ENCODE data around the gene PALD1. TPM values are rescaled to one million over a fixed set of nuclear protein-coding genes. Genes with fewer than 3 reads are reported as not detected.

The PALD1 gene
- total RNA-seq, 1 experiment from 2014 or later: 0.38 TPM

- no peak for DNase-seq
- TF ChIP-seq, protein P1, sequence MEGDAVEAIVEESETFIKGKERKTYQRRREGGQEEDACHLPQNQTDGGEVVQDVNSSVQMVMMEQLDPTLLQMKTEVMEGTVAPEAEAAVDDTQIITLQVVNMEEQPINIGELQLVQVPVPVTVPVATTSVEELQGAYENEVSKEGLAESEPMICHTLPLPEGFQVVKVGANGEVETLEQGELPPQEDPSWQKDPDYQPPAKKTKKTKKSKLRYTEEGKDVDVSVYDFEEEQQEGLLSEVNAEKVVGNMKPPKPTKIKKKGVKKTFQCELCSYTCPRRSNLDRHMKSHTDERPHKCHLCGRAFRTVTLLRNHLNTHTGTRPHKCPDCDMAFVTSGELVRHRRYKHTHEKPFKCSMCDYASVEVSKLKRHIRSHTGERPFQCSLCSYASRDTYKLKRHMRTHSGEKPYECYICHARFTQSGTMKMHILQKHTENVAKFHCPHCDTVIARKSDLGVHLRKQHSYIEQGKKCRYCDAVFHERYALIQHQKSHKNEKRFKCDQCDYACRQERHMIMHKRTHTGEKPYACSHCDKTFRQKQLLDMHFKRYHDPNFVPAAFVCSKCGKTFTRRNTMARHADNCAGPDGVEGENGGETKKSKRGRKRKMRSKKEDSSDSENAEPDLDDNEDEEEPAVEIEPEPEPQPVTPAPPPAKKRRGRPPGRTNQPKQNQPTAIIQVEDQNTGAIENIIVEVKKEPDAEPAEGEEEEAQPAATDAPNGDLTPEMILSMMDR (IDR thresholded peaks at IDR 0.05; ENCODE audit: unreplicated experiment): no peak
- H3K36me3 Mint-ChIP-seq (ENCODE audit: insufficient read depth, unreplicated experiment): no peaks in the 10 kb centered on the region
- BruUV-seq (replicated peaks): no TSS peak
- H3K9me3 Mint-ChIP-seq (ENCODE audit: low read depth, unreplicated experiment): no peaks in the 10 kb centered on the region
- peaks cover 79% of the 10 kb centered on the region for H3K27me3 Mint-ChIP-seq (ENCODE audit: unreplicated experiment)
- H3K27ac Mint-ChIP-seq (ENCODE audit: unreplicated experiment): no peak overlapping the region
- CTCF ChIA-PET: interaction anchor here (0.9 to 2.0 kb wide), 2 partner anchors 69 to 82 kb away, joined by 3 to 15 read pairs; no protein-coding TSS in a partner anchor
- H3K4me3 Mint-ChIP-seq (ENCODE audit: low read depth, unreplicated experiment): no peak overlapping the region
- intact Hi-C loops (cut with micrococcal nuclease; ENCODE audit: unreplicated experiment): loop anchor here (2.0 kb wide), 1 partner anchor 299 kb away; no protein-coding TSS in a partner anchor
- no peaks in the 10 kb centered on the region for H3K4me1 Mint-ChIP-seq (ENCODE audit: low read depth, unreplicated experiment)
Measured at GRCh38 chr10:70459774-70460490, 18.6 kb upstream of the PALD1 start.

- intact Hi-C loops (cut with micrococcal nuclease; ENCODE audit: unreplicated experiment): loop anchor here (1.0 to 2.0 kb wide), 2 partner anchors 79 to 297 kb away; no protein-coding TSS in a partner anchor
- Mint-ChIP-seq H3K9me3 (ENCODE audit: low read depth, unreplicated experiment) (no peaks in the 10 kb centered on the region), H3K4me3 (ENCODE audit: low read depth, unreplicated experiment) (no peak overlapping the region), H3K4me1 (ENCODE audit: low read depth, unreplicated experiment) (no peaks in the 10 kb centered on the region), H3K27me3 (ENCODE audit: unreplicated experiment) (peaks cover 76% of the 10 kb centered on the region), H3K36me3 (ENCODE audit: insufficient read depth, unreplicated experiment) (no peaks in the 10 kb centered on the region), H3K27ac (ENCODE audit: unreplicated experiment) (no peak overlapping the region)
- TF ChIP-seq, protein P1 (IDR thresholded peaks at IDR 0.05; ENCODE audit: unreplicated experiment): peak; percentile 96
- peak; percentile 68 for DNase-seq
- CTCF ChIA-PET: interaction anchor here (0.6 to 2.3 kb wide), 12 partner anchors 11 to 926 kb away, joined by 3 to 15 read pairs (median 4); no protein-coding TSS in a partner anchor
- BruUV-seq (replicated peaks): no TSS peak
Measured at GRCh38 chr10:70461397-70462348, 16.9 kb upstream of the PALD1 start.

DNA sequence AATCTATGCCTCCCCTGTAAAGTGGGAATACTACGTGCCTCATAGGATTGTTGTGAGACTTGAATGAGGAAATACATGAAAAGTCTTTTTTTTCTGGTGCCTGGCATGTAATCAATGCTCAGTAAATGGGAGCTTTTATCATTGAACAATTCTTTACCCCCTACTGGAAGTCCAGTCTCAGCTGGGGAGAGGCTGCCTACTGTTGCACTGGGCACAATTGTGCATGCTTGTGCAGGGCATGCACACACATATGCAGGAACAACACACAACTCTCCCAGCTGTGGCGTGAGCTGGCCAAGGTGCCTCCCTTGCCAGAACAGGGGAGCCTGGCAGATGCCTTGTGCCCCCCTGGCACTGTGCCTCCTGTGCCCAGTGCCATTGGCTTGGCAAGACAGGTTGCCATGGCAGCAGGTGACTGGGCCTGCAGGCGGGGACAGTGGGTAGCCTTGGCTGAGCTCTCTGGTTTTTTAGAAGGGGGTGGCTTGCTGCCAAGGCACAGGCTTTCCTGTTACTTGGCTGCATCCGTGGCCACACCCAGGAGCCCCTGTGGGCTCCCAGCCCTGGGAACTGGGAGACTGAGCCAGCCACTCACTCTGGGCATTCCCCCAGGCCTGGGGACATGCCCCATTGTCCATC lies 16.1 kb upstream of the PALD1 start:
- TF ChIP-seq, protein P1 (IDR thresholded peaks at IDR 0.05; ENCODE audit: unreplicated experiment): no peak
- Mint-ChIP-seq H3K9me3 (ENCODE audit: low read depth, unreplicated experiment) (no peaks in the 10 kb centered on the region), H3K27me3 (ENCODE audit: unreplicated experiment) (peaks cover 76% of the 10 kb centered on the region), H3K36me3 (ENCODE audit: insufficient read depth, unreplicated experiment) (no peaks in the 10 kb centered on the region), H3K4me1 (ENCODE audit: low read depth, unreplicated experiment) (no peaks in the 10 kb centered on the region), H3K4me3 (ENCODE audit: low read depth, unreplicated experiment) (no peak overlapping the region), H3K27ac (ENCODE audit: unreplicated experiment) (no peak overlapping the region)
- peak; percentile 66 for DNase-seq
- intact Hi-C loops (cut with micrococcal nuclease; ENCODE audit: unreplicated experiment): no loop called here
- BruUV-seq (replicated peaks): no TSS peak
- CTCF ChIA-PET: interaction anchor here (1.6 to 2.3 kb wide), 2 partner anchors 15 to 75 kb away, joined by 4 to 9 read pairs; no protein-coding TSS in a partner anchor

DNA sequence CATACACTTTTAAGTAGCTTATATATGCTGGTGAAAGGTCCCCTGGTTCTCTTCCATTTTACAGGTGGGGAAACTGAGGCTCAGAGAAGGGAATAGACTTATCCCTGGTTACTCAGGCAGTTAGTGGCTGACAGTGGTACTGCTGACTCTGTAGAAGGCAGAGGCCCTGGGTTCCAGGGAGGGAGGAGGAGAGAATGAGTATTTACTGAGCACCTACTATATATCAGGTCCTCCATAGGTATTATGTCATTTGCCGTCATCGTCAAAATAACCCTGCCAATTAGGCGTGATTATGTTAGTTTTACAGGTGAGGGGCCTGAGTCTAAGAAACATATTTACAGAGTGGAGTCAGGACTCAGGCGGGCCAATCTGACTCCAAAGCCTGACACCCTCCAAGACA lies 13.3 kb upstream of the PALD1 start:
- TF ChIP-seq, protein P1 (IDR thresholded peaks at IDR 0.05; ENCODE audit: unreplicated experiment): no peak
- no peaks in the 10 kb centered on the region for H3K9me3 Mint-ChIP-seq (ENCODE audit: low read depth, unreplicated experiment)
- CTCF ChIA-PET: no interaction called here
- DNase-seq: no peak
- H3K27me3 Mint-ChIP-seq (ENCODE audit: unreplicated experiment): peaks cover 76% of the 10 kb centered on the region
- no peak overlapping the region for H3K4me3 Mint-ChIP-seq (ENCODE audit: low read depth, unreplicated experiment)
- H3K4me1 Mint-ChIP-seq (ENCODE audit: low read depth, unreplicated experiment): no peaks in the 10 kb centered on the region
- H3K36me3 Mint-ChIP-seq (ENCODE audit: insufficient read depth, unreplicated experiment): no peaks in the 10 kb centered on the region
- intact Hi-C loops (cut with micrococcal nuclease; ENCODE audit: unreplicated experiment): no loop called here
- no TSS peak for BruUV-seq (replicated peaks)
- no peak overlapping the region for H3K27ac Mint-ChIP-seq (ENCODE audit: unreplicated experiment)
